Nephron (organoid): ENCODE results near the gene TSPAN5.
"Not testable (repeated sequence)": the region's sequence is repeated elsewhere in the genome, so short reads cannot be mapped to it uniquely, and the experiment has no call there.

Experiments
- H3K27ac Mint-ChIP-seq, 3 experiments: 2 replicates each; pipeline ENCODE4 v1.8.0; 2020; ENCODE audit warnings: mixed read lengths in 3 of 3, mild to moderate bottlenecking in 2 of 3, moderate library complexity in 1 of 3
- H3K27me3 Mint-ChIP-seq: 2 replicates; pipeline ENCODE4 v1.8.0; 2021; ENCODE audit warnings: low read depth, mild to moderate bottlenecking, moderate library complexity, mixed read lengths
- H3K36me3 Mint-ChIP-seq: 2 replicates; pipeline ENCODE4 v1.8.0; 2020; ENCODE audit warnings: low read depth, mixed read lengths
- H3K4me1 Mint-ChIP-seq: 2 replicates; pipeline ENCODE4 v1.8.0; 2020; ENCODE audit warnings: mixed read lengths
- H3K4me3 Mint-ChIP-seq, 3 experiments: 2 replicates each; pipeline ENCODE4 v1.8.0; 2020; ENCODE audit warnings: mild to moderate bottlenecking in 3 of 3, mixed read lengths in 3 of 3, moderate library complexity in 2 of 3
- H3K9me3 Mint-ChIP-seq: 2 replicates; pipeline ENCODE4 v1.8.0; 2020; ENCODE audit warnings: mixed read lengths
- TF ChIP-seq, protein P1 (sequence below), 3 experiments: fragments of 200-600 bp; sonication (generic); IDR thresholded peaks; one replicate each; pipeline ENCODE4 v1.5.0; 2021; ENCODE audit warnings: antibody characterized with exemption in 3 of 3; ENCODE audit not compliant: unreplicated experiment in 3 of 3

TSPAN5 gene

DNA sequence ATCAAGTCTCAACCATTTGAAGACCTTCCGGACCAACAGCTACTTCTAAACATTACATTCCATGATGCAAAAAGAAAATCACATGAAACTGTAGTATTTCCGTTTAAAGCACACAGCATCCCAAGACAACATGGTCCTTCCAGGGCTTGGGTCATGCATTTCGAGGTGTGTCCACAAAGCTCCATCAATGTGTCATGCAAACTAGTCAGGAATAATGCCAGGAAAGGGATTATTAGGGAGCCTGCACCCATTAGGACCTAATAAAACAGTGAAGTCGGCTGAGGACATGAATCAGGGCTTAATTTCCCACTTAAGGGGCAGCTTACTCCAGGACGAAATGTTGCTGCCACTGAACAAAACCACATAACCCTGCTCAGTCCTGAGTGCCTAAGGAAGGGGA is 177.9 kb downstream of the TSPAN5 start:
- Mint-ChIP-seq H3K4me1 (peaks cover 30% of the 10 kb centered on the region), H3K27ac (no peak overlapping the region), H3K36me3 (peaks cover 17% of the 10 kb centered on the region), H3K4me3 (no peak overlapping the region), H3K9me3 (no peaks in the 10 kb centered on the region), H3K27me3 (no peaks in the 10 kb centered on the region)
- TF ChIP-seq, protein P1, sequence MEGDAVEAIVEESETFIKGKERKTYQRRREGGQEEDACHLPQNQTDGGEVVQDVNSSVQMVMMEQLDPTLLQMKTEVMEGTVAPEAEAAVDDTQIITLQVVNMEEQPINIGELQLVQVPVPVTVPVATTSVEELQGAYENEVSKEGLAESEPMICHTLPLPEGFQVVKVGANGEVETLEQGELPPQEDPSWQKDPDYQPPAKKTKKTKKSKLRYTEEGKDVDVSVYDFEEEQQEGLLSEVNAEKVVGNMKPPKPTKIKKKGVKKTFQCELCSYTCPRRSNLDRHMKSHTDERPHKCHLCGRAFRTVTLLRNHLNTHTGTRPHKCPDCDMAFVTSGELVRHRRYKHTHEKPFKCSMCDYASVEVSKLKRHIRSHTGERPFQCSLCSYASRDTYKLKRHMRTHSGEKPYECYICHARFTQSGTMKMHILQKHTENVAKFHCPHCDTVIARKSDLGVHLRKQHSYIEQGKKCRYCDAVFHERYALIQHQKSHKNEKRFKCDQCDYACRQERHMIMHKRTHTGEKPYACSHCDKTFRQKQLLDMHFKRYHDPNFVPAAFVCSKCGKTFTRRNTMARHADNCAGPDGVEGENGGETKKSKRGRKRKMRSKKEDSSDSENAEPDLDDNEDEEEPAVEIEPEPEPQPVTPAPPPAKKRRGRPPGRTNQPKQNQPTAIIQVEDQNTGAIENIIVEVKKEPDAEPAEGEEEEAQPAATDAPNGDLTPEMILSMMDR (IDR thresholded peaks at IDR 0.05; ENCODE audit: unreplicated experiment in 3 of 3) = no peak

DNA sequence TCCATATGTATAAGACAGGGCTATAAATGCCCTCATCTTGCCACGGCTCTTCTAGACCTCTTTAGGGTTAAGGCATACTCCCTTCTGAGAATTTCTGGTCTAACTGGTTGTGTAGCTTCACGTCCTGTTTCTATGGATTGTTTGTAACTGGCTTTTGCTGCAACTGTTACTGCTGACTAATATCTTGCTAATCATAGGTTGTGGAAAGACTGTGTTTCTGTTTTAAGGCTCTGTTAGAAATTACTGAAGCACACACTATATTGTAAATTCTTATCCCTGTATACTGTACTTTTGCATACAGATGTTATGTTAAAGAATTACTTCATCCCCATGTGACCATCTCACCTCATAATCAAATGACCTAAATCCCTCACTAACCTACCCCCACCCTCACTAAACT is 178.8 kb downstream of the TSPAN5 start:
- H3K27me3 Mint-ChIP-seq, H3K27ac Mint-ChIP-seq, H3K4me3 Mint-ChIP-seq, H3K9me3 Mint-ChIP-seq: not testable (repeated sequence)
- peaks cover 30% of the 10 kb centered on the region for H3K4me1 Mint-ChIP-seq
- H3K36me3 Mint-ChIP-seq = peaks cover 26% of the 10 kb centered on the region

DNA sequence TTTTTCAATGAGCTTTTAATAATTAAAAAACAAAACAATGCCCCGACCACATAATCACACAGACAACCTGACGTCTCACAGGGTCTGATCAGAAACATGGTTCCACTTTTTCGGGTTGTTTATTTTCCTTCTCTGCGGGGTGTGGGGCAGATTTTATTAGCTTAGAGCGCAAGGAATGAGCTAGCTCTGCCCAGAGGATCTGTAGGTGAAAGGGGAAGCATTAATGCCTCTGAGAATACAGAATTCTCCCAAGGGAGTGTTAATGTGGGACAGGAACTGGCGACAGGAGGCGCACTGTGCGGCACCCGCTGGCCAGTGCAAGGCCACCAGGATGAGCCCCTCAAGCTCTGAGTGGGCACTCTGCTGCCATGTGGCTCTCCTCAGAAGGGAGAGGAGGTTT is 181.5 kb downstream of the TSPAN5 start:
- Mint-ChIP-seq H3K27ac (no peak overlapping the region), H3K9me3 (no peaks in the 10 kb centered on the region), H3K36me3 (peaks cover 46% of the 10 kb centered on the region), H3K4me1 (peaks cover 18% of the 10 kb centered on the region), H3K27me3 (no peaks in the 10 kb centered on the region), H3K4me3 (no peak overlapping the region)
- TF ChIP-seq, protein P1 (IDR thresholded peaks at IDR 0.05; ENCODE audit: unreplicated experiment in 3 of 3) = no peak

DNA sequence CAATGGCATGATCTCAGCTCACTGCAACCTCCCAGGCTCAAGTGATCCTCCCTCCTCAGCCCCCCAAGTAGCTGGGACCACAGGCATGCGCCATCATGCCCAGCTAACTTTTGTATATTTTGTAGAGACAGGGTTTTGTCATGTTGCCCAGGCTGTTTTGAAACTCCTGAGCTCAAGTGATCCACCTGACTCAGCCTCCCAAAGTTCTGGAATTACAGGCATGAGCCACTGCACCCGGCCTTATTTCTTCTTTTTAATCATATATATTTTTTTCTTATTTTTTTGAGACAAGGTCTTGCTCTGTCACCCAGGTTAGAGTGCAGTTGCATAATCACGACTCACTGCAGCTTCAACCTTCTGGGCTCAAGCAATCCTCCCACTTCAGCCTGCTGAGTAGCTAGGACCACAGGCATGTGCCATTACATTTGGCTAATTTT is 184.0 kb downstream of the TSPAN5 start:
- H3K4me1 Mint-ChIP-seq = peaks cover 16% of the 10 kb centered on the region
- TF ChIP-seq, protein P1 (IDR thresholded peaks at IDR 0.05; ENCODE audit: unreplicated experiment in 3 of 3) = no peak

GRCh38 chr4:98473046-98473445 is 185.4 kb downstream of the TSPAN5 start:
- Mint-ChIP-seq H3K4me3 (no peak overlapping the region), H3K36me3 (peaks cover 52% of the 10 kb centered on the region), H3K27me3 (no peaks in the 10 kb centered on the region), H3K27ac (no peak overlapping the region), H3K9me3 (no peaks in the 10 kb centered on the region), H3K4me1 (peaks cover 18% of the 10 kb centered on the region)
- TF ChIP-seq, protein P1 (IDR thresholded peaks at IDR 0.05; ENCODE audit: unreplicated experiment in 3 of 3) = no peak

More for the DNA sequence above, 184.0 kb downstream of the TSPAN5 start:
- Mint-ChIP-seq H3K9me3 (no peaks in the 10 kb centered on the region), H3K4me3 (no peak overlapping the region), H3K27me3 (no peaks in the 10 kb centered on the region), H3K27ac (no peak overlapping the region), H3K36me3 (peaks cover 61% of the 10 kb centered on the region)

GRCh38 chr4:98470831-98471230 is 187.6 kb downstream of the TSPAN5 start:
- Mint-ChIP-seq H3K4me1 (peaks cover 24% of the 10 kb centered on the region), H3K4me3 (no peak overlapping the region), H3K27ac (no peak overlapping the region), H3K27me3 (no peaks in the 10 kb centered on the region), H3K9me3 (no peaks in the 10 kb centered on the region), H3K36me3 (peaks cover 44% of the 10 kb centered on the region)
- TF ChIP-seq, protein P1 (IDR thresholded peaks at IDR 0.05; ENCODE audit: unreplicated experiment in 3 of 3) = no peak
